Keratinocyte (primary cell): ENCODE data around the gene TFIP11. TPM values are rescaled to one million over a fixed set of nuclear protein-coding genes. Genes with fewer than 3 reads are reported as not detected.

Experiments
- DNase-seq: peaks from one replicate; pipeline ENCODE4 v3.0.0-alpha.2; 2011; ENCODE audit warnings: low read depth, missing footprints, low spot score
- FAIRE-seq: peaks from 2 replicates; lab custom pipeline; 2011; peaks lifted over from hg19 to GRCh38; lab: Jason Lieb, UNC
- H2AFZ ChIP-seq: 2 replicates; pipeline ENCODE4 v1.6.0; 2012; ENCODE audit warnings: low read length, control low read depth, inconsistent platforms; ENCODE audit not compliant: control insufficient read depth
- H3K27ac ChIP-seq: 2 replicates; pipeline ENCODE4 v1.5.1; 2011; ENCODE audit warnings: low read length; ENCODE audit not compliant: control insufficient read depth, insufficient read depth
- H3K27me3 ChIP-seq: 3 replicates; pipeline ENCODE4 v1.6.0; 2011; ENCODE audit warnings: low read length; ENCODE audit not compliant: control insufficient read depth, insufficient read depth; ENCODE audit errors: extremely low read depth
- H3K36me3 ChIP-seq, 2 experiments: 2 replicates in 1 of 2; 3 replicates in 1 of 2; pipeline ENCODE4 v1.5.1; 2011; ENCODE audit warnings: low read length in 2 of 2, mild to moderate bottlenecking in 1 of 2; ENCODE audit not compliant: control insufficient read depth in 2 of 2, insufficient read depth in 2 of 2; ENCODE audit errors: extremely low read depth in 1 of 2
- H3K4me1 ChIP-seq: 3 replicates; pipeline ENCODE4 v1.5.1; 2011; ENCODE audit warnings: low read length; ENCODE audit not compliant: control insufficient read depth, insufficient read depth; ENCODE audit errors: extremely low read depth
- H3K4me2 ChIP-seq: 3 replicates; pipeline ENCODE4 v1.6.0; 2011; ENCODE audit warnings: low read depth, low read length; ENCODE audit not compliant: control insufficient read depth, insufficient read depth; ENCODE audit errors: extremely low read depth
- H3K4me3 ChIP-seq, 3 experiments: fragments of 200-600 bp in 1 of 3; sonication (generic) in 1 of 3; 2 replicates in 2 of 3; 3 replicates in 1 of 3; pipeline ENCODE4 v1.5.1; 2011 to 2016; ENCODE audit warnings: low read length in 3 of 3, mild to moderate bottlenecking in 3 of 3, control low read depth in 2 of 3, inconsistent platforms in 1 of 3, low read depth in 1 of 3, mixed read lengths in 1 of 3, mixed run types in 1 of 3, moderate library complexity in 1 of 3; ENCODE audit not compliant: control insufficient read depth in 2 of 3, insufficient read depth in 2 of 3; ENCODE audit errors: extremely low read depth in 1 of 3
- H3K79me2 ChIP-seq: 2 replicates; pipeline ENCODE4 v1.6.0; 2012; ENCODE audit warnings: low read length; ENCODE audit not compliant: control insufficient read depth, insufficient read depth
- H3K9ac ChIP-seq: 3 replicates; pipeline ENCODE4 v1.6.0; 2011; ENCODE audit warnings: low read length; ENCODE audit not compliant: control insufficient read depth, insufficient read depth; ENCODE audit errors: extremely low read depth
- H3K9me1 ChIP-seq: 3 replicates; pipeline ENCODE4 v1.6.0; 2011; ENCODE audit warnings: low read length; ENCODE audit not compliant: control insufficient read depth, insufficient read depth; ENCODE audit errors: extremely low read depth
- H3K9me3 ChIP-seq: 2 replicates; pipeline ENCODE4 v1.5.1; 2012; ENCODE audit warnings: low read depth, low read length; ENCODE audit not compliant: control insufficient read depth
- H4K20me1 ChIP-seq: 3 replicates; pipeline ENCODE4 v1.6.0; 2011; ENCODE audit warnings: low read length; ENCODE audit not compliant: control insufficient read depth, insufficient read depth; ENCODE audit errors: extremely low read depth
- CTCF ChIP-seq, 3 experiments: IDR thresholded peaks in 1 of 3; conservative IDR thresholded peaks in 1 of 3; optimal IDR thresholded peaks in 1 of 3; 2 replicates in 2 of 3; 3 replicates in 1 of 3; pipeline versions ENCODE3 to v1.5.1; 2011; ENCODE audit warnings: low read length in 3 of 3, mild to moderate bottlenecking in 3 of 3, moderate library complexity in 2 of 3, control low read depth in 1 of 3, inconsistent platforms in 1 of 3; ENCODE audit not compliant: insufficient read depth in 2 of 3; ENCODE audit errors: extremely low read depth in 1 of 3
- EZH2 ChIP-seq: IDR thresholded peaks from one replicate; pipeline ENCODE4 v1.6.1; 2012; ENCODE audit warnings: inconsistent platforms, mild to moderate bottlenecking, low read length, moderate library complexity
- dilution Hi-C: fragments of 300-500 bp; cut with MboI; formaldehyde crosslinking; loops from one replicate; pipeline ENCODE4 v1.7.0; 2020; ENCODE audit warnings: low sequenced_read_pairs; ENCODE audit not compliant: extremely low pct_ligation_motif_present
- polyA plus RNA-seq, 5 experiments: library from polyadenylated mRNA; depleted of rRNA in 3 of 5; stranded (reverse) in 3 of 5; stranded (forward) in 1 of 5; unstranded in 1 of 5; fragments of >200 nt; gene quantifications; 1 replicate in 1 of 5; 2 replicates in 3 of 5; 3 replicates in 1 of 5; pipeline versions ENCODE4 v1.2.1 to v1.2.3, GENCODE V29; 2011 to 2012; ENCODE audit warnings: missing spikeins in 2 of 5, low read depth in 1 of 5, low replicate concordance in 1 of 5

Gene TFIP11
- polyA plus RNA-seq, 1 donor (not counting 4 experiments of a cell fraction or from before 2014, with no cell fraction given), result 30.3 TPM

- Histone ChIP-seq H3K4me2 (peak overlapping the region; percentile 49), H4K20me1 (no peaks in the 10 kb centered on the region), H3K27me3 (no peaks in the 10 kb centered on the region), H3K27ac (peak overlapping the region; percentile 15), H3K4me1 (peaks cover 44% of the 10 kb centered on the region), H2AFZ (no peak overlapping the region), H3K79me2 (peaks cover 6% of the 10 kb centered on the region), H3K9me3 (no peaks in the 10 kb centered on the region), H3K36me3 (peaks cover 17 to 53% of the 10 kb centered on the region in 2 experiments), H3K9me1 (no peaks in the 10 kb centered on the region), H3K4me3 (no peak overlapping the region), H3K9ac (no peak overlapping the region)
- FAIRE-seq, result peak; percentile 95
- DNase-seq, result peak; percentile 78
- TF ChIP-seq EZH2, result no peak
- TF ChIP-seq CTCF (optimal IDR thresholded peaks at IDR 0.05 in 1 of 3, IDR thresholded peaks at IDR 0.05 in 1 of 3, conservative IDR thresholded peaks at IDR 0.05 in 1 of 3; ENCODE audit: extremely low read depth in 1 of 3, insufficient read depth in 2 of 3, low read length in 3 of 3), result no peak
- dilution Hi-C loops, result no loop called here
These were observed 52.1 kb downstream of the TFIP11 start for GRCh38 chr22:26460202-26460601.

- dilution Hi-C loops, result no loop called here
- TF ChIP-seq CTCF (optimal IDR thresholded peaks at IDR 0.05 in 1 of 3, IDR thresholded peaks at IDR 0.05 in 1 of 3, conservative IDR thresholded peaks at IDR 0.05 in 1 of 3; ENCODE audit: extremely low read depth in 1 of 3, insufficient read depth in 2 of 3, low read length in 3 of 3), result no peak
- no peak for TF ChIP-seq EZH2
- FAIRE-seq, result no peak
These were observed 54.5 kb downstream of the TFIP11 start for GRCh38 chr22:26457661-26458272.

More at GRCh38 chr22:26457661-26458272, 54.5 kb downstream of the TFIP11 start:
- no peaks in the 10 kb centered on the region for H3K9me1 ChIP-seq
- H3K9ac ChIP-seq, result no peak overlapping the region
- no peaks in the 10 kb centered on the region for H4K20me1 ChIP-seq
- no peaks in the 10 kb centered on the region for H3K9me3 ChIP-seq
- H3K4me1 ChIP-seq, result peaks cover 21% of the 10 kb centered on the region
- no peak overlapping the region for H3K4me2 ChIP-seq
- no peak overlapping the region for H2AFZ ChIP-seq
- no peak overlapping the region for H3K4me3 ChIP-seq
- DNase-seq, result no peak
- H3K27me3 ChIP-seq, result no peaks in the 10 kb centered on the region
- H3K27ac ChIP-seq, result no peak overlapping the region
- H3K79me2 ChIP-seq, result peaks cover 6% of the 10 kb centered on the region
- H3K36me3 ChIP-seq, result peaks cover 21 to 40% of the 10 kb centered on the region in 2 experiments
